Measurements from ENCODE around the gene PCDHGA9.

DNA sequence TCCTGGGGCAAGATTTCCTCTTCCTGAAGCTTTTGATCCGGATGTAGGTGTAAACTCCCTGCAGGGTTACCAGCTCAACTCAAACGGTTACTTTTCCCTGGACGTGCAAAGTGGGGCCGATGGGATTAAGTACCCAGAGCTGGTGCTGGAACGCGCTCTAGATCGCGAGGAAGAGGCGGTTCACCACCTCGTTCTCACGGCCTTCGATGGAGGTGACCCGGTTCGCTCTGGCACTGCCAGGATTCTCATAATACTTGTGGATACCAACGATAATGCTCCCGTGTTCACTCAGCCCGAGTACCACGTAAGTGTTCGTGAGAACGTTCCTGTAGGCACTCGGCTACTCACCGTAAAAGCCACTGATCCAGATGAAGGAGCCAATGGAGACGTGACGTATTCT, 46.9 kb upstream of the PCDHGA9 start:
- no peak for TF ChIP-seq POLR2A (IDR thresholded peaks at IDR 0.05)
- TF ChIP-seq, protein P1, sequence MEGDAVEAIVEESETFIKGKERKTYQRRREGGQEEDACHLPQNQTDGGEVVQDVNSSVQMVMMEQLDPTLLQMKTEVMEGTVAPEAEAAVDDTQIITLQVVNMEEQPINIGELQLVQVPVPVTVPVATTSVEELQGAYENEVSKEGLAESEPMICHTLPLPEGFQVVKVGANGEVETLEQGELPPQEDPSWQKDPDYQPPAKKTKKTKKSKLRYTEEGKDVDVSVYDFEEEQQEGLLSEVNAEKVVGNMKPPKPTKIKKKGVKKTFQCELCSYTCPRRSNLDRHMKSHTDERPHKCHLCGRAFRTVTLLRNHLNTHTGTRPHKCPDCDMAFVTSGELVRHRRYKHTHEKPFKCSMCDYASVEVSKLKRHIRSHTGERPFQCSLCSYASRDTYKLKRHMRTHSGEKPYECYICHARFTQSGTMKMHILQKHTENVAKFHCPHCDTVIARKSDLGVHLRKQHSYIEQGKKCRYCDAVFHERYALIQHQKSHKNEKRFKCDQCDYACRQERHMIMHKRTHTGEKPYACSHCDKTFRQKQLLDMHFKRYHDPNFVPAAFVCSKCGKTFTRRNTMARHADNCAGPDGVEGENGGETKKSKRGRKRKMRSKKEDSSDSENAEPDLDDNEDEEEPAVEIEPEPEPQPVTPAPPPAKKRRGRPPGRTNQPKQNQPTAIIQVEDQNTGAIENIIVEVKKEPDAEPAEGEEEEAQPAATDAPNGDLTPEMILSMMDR (IDR thresholded peaks at IDR 0.05), result no peak

All from right lobe of liver (tissue), 4 donors.